ENCODE measurements around the gene ABHD8. TPM values are rescaled to one million over a fixed set of nuclear protein-coding genes. Genes with fewer than 3 reads are reported as not detected.

ABHD8 gene
- total and polyA plus RNA-seq, 2 of the 13 experiments (the other 11 are each of a cell fraction or from before 2014, with no cell fraction given) = 6.3 to 7.2 TPM

GRCh38 chr19:17319473-17320238, 16.4 kb upstream of the ABHD8 start (continued):
- TF ChIP-seq SNAPC4 (CRISPR knock-in tag; IDR thresholded peaks at IDR 0.05) (no peak), ZNF704 (CRISPR knock-in tag; IDR thresholded peaks at IDR 0.05; ENCODE audit: borderline replicate concordance) (no peak), ZFP91 (CRISPR knock-in tag; IDR thresholded peaks at IDR 0.05; ENCODE audit: borderline replicate concordance) (no peak), NR2F2 (IDR thresholded peaks at IDR 0.05; ENCODE audit: borderline replicate concordance, low read depth) (no peak), E2F5 (CRISPR knock-in tag; conservative IDR thresholded peaks at IDR 0.05) (no peak), GLI4 (CRISPR knock-in tag; IDR thresholded peaks at IDR 0.05; ENCODE audit: borderline replicate concordance) (no peak), ZNF446 (CRISPR knock-in tag; IDR thresholded peaks at IDR 0.05) (no peak), NCOA2 (CRISPR knock-in tag; IDR thresholded peaks at IDR 0.05) (no peak), DRAP1 (CRISPR knock-in tag; IDR thresholded peaks at IDR 0.05) (no peak)
